Ramos (cell line): Measurements from ENCODE around the gene ZFPM1.

Experiments
- in situ Hi-C: fragments of 300-500 bp; cut with MboI; formaldehyde crosslinking; loops from one replicate; pipeline ENCODE4 v1.14.3; 2022; ENCODE audit warnings: low sequenced_read_pairs; ENCODE audit not compliant: unreplicated experiment

ZFPM1 gene

GRCh38 chr16:88432174-88432573 is 20.9 kb upstream of the ZFPM1 start:
- in situ Hi-C loops = no loop called here

- in situ Hi-C loops = no loop called here
These were observed 20.3 kb upstream of the ZFPM1 start for GRCh38 chr16:88432753-88433152.

- in situ Hi-C loops = no loop called here
These were observed 19.3 kb upstream of the ZFPM1 start for GRCh38 chr16:88433632-88434352.

- in situ Hi-C loops = no loop called here
These were observed 18.8 kb upstream of the ZFPM1 start for GRCh38 chr16:88434353-88434690.

DNA sequence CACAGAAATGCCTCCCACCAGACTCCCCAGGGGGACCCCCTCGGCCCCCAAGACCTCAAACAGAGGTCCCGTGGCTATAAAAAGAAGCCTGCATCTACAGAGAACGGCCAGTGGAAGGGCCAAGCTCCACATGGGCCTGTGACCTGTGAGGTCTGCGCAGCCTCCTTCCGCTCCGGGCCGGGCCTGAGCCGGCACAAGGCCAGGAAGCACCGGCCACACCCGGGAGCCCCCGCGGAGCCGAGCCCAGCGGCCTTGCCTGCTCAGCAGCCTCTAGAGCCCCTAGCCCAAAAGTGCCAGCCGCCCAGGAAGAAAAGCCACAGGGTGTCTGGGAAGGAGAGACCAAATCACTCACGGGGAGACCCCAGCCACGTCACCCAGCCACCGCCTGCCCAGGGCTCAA is 18.3 kb upstream of the ZFPM1 start:
- in situ Hi-C loops = no loop called here

- in situ Hi-C loops = no loop called here
These were observed 17.4 kb upstream of the ZFPM1 start for GRCh38 chr16:88435437-88436355.

GRCh38 chr16:88436796-88437195 is 16.3 kb upstream of the ZFPM1 start:
- in situ Hi-C loops = no loop called here

DNA sequence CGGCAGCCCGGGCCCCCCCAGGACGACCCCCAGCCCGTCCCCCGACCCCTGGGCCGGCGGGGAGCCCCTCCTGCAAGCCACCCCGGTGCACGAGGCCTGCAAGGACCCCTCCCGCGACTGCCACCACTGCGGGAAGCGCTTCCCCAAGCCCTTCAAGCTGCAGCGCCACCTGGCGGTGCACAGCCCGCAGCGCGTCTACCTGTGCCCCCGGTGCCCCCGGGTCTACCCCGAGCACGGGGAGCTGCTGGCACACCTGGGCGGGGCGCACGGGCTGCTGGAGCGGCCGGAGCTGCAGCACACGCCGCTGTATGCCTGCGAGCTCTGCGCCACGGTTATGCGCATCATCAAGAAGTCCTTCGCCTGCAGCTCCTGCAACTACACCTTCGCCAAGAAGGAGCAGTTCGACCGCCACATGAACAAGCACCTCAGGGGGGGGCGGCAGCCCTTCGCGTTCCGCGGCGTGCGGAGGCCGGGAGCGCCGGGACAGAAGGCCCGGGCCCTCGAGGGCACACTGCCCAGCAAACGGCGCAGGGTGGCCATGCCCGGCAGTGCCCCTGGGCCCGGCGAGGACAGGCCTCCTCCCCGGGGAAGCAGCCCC is 15.6 kb upstream of the ZFPM1 start:
- in situ Hi-C loops = no loop called here

DNA sequence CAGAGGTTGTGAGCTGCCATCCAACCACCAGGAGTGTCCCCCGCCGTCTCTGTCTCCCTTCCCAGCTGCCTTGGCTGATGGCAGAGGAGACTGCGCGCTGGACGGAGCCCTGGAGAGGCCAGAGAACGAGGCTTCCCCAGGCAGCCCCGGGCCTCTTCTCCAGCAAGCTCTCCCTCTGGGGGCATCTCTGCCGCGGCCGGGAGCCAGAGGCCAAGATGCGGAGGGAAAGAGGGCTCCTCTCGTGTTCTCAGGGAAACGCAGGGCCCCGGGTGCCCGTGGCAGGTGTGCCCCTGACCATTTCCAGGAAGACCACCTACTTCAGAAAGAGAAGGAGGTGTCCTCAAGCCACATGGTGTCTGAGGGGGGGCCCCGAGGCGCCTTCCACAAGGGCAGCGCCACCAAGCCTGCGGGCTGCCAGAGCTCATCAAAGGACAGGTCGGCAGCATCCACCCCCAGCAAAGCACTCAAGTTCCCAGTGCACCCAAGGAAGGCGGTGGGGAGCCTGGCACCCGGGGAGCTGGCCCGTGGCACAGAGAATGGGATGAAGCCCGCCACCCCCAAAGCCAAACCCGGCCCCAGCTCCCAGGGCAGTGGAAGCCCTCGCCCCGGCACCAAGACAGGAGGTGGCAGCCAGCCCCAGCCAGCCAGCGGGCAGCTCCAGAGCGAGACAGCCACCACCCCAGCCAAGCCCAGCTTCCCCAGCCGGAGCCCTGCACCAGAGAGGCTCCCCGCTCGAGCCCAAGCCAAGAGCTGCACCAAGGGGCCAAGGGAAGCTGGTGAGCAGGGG is 14.8 kb upstream of the ZFPM1 start:
- in situ Hi-C loops = no loop called here

DNA sequence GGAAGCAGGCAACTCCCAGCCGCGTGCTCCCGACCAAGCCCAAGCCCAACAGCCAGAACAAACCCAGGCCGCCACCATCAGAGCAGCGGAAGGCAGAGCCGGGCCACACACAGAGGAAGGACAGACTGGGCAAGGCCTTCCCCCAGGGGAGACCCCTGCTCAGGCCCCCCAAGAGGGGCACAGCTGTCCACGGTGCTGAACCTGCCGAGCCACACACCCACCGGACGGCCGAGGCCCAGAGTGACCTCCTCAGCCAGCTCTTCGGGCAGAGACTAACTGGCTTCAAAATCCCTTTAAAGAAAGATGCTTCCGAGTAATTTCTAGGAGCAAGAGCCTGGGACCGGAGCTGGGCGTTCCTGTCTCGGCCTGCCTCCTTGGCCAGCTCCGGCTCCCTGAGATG is 14.1 kb upstream of the ZFPM1 start:
- in situ Hi-C loops = no loop called here

- in situ Hi-C loops = no loop called here
These were observed 13.4 kb upstream of the ZFPM1 start for GRCh38 chr16:88439706-88440105.

- in situ Hi-C loops = no loop called here
These were observed 13.0 kb upstream of the ZFPM1 start for GRCh38 chr16:88440111-88440510.

DNA sequence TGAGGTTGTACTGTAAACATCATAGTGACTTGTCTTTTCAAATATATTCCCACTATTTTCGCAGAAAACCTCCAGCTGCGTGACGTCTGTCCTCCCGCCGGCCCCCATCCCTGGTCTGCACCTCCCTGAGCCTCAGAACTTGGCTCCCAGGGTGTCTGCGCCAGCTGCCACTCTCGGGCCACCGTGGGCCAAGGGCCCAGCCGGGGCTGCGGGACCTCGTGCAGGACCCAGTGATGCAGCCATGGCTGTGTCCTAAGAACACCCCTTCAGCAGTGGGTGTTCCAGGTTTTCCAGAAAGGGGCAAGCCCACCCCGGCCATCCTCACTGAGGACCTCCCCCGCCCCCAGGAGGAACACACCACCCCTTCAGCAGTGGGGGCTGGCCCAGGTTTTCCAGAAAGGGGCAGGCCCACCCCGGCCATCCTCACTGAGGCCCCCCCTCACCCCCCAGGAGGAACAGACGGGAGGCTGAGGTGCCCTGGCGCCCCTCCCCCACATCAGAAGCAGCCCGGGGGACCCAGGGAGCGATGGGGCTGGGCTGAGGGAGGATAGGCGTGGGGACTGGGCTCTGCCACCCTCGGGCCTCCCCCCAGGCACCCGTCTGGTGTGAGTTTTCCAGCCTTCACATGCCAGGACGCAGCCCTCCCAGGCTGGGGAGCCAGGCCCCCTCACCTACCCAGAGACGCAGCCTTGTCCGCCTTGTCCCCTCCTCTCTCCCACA is 12.2 kb upstream of the ZFPM1 start:
- in situ Hi-C loops = no loop called here

DNA sequence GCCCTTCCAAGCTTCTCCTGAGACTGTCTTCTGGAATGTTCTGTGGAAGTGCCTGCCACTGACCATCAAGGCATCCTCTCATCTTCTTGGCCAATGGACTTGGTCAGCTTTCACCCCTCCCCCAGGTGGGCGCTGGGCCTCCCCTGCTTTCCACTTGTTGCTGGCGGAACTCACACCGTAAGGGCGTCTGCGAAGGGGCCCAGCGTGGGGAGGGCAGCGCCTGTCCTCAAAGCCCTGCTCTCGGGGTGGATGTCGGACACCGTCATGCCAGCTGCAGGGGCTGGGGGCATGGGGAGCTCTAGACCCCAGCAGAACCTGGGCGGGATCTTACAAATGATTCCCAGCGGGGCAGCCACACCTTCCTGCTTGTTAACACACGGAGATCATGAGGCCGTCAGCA is 11.6 kb upstream of the ZFPM1 start:
- in situ Hi-C loops = no loop called here

DNA sequence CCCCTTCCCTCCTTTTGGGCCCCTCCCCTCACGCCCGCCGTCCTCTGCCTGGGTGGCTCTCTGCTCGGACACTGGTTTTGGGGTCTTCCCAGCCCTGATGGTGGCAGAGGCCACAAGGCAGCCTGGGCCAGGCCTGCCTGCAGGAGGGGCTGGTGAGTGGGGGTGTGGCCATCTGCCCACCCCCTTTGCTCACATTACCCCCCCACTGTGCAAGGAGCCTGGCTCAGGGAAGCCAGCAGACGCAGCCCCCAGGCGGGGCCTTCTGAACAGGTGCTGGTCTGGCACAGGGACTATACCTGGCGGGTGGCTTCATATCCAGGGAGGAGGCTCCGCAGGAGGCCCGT is 10.7 kb upstream of the ZFPM1 start:
- in situ Hi-C loops = no loop called here

DNA sequence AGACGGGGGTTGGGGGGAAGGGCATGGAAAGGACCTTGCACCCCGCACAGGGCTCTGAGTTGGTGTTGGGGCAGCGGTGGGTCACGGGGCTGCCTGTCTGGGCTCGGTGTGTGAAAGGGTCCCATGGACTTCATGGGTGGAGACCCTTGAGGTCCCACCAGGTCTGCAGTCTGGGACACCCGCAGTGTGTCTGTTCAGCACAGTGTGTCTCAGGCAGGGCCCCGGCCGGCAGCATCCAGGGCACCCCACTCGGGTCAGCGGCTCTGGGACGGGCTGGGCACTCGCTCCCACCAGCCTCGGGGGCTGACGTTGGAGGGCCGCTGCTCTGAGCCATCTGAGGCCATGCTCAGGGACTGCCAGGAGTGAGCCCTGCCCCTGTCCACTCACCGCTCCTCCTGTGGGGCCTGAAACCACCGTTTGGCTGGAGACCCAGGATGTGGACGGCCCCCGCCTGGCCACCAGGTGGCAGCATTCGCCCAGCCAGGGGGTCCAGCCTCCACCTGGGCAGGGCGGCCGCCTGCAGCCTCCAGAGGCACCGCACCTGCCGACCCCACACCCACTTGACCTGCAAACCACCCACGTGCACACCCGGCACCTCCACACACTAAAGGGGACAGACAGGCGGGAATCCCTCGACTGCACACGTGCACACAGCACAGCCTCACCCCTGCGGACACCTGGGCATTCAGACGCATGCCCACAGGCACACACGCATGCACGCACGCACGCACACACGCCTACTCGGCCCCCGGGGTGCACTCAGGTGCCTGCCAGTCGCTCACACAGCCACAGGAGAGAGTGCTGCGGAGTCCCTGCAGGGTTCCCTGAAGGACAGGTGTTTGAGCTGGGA is 10.1 kb upstream of the ZFPM1 start:
- in situ Hi-C loops = no loop called here

GRCh38 chr16:88444826-88445582 is 8.1 kb upstream of the ZFPM1 start:
- in situ Hi-C loops = loop anchor here (5.0 kb wide), 1 partner anchor 82 kb away; no protein-coding TSS in a partner anchor

DNA sequence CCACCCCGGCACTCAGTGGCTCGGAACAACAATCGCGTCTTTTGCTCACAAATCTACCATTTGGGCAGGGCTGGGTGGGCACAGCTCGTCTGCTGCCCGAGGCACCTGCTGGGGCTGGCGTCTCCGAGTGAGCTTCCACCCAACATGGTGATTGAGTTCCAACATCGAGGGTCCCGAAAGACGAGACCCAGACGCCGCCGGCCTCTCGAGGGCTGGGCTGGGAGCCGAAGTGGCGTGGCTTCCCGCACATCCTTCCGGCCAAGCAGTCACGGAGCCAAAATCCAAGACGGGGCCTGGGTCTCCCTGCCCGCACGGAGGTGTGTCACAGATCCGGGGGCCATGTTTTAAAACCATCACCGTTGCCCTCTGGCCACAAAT is 7.5 kb upstream of the ZFPM1 start:
- in situ Hi-C loops = loop anchor here (5.0 kb wide), 1 partner anchor 82 kb away; no protein-coding TSS in a partner anchor
